GM18498 (cell line): Measurements from ENCODE around the gene TBX5.

Source experiments
- ATAC-seq: cut with Tn5 transposase; IDR thresholded peaks from one replicate; pipeline ENCODE4 v1.9.1; 2021; ENCODE audit warnings: mild to moderate bottlenecking, moderate library complexity; ENCODE audit not compliant: unreplicated experiment

Gene TBX5

DNA sequence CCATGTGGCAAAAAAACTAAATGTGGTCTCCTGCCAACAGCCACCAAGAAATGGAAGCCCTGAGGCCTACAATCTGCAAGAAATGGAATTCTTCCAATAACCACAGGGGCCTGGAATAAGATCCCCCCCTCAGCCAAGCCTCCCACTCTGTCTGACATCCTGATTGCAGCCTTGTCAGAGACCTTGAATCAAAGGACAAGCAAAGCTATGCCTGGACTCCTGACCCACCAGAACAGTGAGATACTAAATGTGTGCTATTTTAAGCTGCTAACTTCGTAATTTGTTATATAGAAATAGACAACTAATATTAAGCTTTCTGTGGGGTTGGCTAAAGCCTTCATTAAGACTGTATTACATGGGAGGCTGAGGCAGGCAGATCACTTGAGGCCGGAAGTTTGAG lies 77.7 kb downstream of the TBX5 start:
- no peak for ATAC-seq

DNA sequence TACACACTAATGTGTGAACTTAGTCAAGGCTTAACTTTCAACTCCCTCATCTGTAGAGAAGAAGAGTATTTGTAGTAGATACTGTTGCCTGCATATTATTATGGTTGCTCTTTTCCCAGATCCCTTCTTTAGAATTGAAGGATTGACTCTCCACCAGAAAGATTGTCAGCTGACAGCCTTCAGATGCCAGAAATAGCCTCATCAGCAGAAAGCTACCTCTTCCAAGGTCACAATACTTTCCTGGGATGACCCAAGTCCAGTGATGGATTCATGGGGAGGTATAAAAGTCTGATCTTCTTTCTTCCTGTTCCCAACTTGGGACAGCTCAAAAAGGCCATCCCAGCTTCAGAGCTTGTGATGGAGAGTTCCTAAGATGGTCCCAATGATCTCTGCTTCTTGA lies 78.2 kb downstream of the TBX5 start:
- no peak for ATAC-seq

DNA sequence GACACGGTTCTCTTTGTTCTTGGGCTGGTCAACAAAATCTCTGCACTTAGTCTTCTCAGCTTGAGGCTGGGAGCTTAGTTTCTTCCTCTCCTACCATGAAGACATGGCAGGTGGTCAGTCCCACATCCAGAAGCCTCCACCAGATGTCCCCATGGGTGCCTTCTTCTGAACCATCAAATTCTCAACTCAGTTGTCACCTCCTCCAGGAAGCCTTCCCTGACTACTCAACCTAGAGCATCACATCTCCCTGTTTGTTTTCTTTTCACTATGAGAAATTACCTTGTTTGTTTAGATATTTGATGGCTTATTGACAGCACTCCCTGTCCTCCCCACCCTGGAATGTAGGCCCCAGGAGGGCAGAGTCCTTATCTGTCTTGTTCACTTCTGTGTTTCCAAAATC lies 84.4 kb downstream of the TBX5 start:
- no peak for ATAC-seq

DNA sequence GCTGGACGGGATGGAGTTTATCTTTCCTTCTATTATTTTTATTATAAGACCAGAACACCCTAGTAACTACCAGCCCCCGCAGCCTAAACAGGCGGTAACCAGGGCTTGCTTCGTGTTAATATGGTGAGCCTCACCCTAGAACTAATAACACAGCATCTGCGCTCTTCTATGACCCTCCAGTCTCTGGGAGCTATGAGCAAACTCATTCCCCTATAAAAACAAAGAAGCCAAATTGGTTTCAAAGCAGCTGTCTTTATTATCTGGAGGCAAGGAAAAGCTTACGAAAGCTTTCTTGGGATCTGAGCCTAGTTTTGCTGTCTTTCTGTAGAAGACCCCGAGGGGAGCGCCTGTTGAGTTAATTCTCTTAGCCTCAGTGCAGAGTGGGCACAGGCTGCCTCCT lies 85.0 kb downstream of the TBX5 start:
- no peak for ATAC-seq

DNA sequence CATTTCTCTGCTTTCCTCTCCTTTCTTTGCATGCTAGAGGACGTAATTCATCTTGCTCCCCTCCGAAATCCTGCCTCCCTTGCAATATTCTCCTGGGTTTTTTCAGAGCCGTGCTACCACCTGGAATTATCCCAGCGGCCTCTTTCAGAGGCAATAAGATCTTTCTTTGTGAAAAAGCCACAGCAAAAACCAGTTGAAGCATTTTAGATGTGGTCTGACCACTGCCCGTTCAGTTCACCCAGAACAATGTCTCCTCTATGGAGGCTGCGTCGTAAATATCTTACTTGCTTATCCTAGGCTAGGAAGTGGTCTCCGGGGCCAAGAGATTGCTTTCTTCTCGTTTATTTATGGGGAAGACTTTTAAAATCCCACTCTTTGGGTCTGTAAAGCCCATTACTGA lies 85.8 kb downstream of the TBX5 start:
- no peak for ATAC-seq

DNA sequence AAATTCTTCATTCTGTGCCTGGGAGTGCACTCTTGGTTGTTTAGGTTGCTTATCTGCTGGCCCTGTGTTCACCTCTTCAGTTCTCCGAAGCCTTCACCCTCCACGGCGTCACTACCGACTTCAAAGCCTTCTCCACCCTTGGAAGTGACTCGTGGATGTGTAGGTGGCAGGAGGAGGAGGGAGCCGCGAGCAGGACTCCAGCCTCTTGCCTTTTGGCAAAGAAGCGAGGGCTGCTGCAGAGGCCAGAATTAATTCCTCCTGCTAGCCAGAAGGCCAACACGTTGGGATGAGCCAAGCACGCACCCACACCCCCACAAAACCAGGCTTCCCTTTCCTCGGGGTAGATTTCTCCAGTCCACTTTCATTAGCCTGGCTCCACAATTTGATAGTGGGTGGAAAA lies 86.5 kb downstream of the TBX5 start:
- ATAC-seq, result no peak

DNA sequence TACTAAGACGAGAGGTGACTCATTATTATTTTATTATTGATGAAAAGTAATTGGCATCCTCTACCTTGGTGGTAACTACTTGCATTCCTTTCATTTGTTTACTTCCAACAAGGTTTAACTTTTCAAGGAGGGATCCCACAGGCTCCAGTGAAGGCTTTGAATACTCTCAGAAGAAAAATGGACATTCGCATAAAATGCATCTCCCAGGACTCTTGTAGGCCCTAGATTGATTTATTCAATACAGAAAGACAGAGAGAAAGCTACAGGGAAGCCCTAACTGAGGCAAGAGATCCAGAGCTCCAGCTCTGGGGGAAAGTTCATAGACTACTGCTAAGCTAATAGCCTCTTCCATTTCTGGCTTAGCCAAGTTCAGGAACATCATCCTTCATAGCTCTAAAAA lies 87.0 kb downstream of the TBX5 start:
- ATAC-seq, result no peak

DNA sequence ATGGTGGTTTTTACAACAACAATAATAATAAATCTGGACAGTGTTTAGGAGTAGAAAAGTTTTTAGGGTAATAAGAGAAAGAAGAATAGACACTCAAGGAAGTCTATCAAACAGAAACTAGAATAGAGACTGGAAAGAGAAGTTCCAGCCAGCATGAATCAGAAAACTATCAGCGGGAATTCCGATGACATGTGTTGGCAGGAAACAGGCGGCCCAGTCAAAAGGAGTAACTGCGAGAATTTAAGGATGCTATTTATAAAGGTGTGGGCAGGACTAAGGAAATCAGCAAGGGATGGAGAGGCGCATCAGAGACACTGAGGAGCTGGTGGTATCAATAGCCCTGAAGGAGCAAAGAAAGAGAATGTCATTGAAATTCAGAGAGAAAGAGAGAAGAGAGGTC lies 89.9 kb downstream of the TBX5 start:
- ATAC-seq, result no peak

DNA sequence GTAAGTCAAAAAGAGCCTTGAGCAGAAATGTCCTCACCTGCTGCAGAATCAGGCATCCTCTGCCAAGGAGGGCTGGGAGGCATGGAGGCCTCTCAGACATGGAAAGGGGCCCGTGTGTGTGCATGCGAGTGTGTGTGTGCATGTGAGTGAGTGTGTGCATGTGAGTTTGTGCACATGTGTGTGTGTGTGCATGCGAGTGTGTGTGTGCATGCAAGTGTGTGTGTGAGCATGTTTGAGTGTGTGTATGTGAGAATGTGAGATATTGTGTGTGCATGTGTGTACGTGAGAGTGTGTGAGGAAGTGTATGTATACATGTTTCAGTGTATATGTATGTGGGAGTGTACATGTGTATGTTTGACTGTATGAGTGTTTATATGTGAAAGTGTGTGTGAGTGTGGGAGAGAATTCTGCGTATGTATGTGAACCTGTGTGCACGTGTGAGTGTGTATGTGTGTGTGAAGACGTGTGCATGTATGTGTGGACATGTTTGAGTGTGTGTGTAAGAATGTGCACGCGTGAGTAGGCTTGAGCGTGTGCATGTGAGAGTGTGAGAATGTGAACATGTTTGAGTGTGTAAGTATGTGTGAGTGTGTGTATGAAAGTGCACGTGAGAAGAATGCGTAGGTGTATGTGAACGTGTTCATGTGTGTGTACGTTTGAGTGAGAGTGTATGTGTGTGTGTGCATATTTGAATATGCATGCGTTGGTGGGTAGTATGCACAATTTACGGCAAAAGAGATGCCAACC lies 90.8 kb downstream of the TBX5 start:
- no peak for ATAC-seq

DNA sequence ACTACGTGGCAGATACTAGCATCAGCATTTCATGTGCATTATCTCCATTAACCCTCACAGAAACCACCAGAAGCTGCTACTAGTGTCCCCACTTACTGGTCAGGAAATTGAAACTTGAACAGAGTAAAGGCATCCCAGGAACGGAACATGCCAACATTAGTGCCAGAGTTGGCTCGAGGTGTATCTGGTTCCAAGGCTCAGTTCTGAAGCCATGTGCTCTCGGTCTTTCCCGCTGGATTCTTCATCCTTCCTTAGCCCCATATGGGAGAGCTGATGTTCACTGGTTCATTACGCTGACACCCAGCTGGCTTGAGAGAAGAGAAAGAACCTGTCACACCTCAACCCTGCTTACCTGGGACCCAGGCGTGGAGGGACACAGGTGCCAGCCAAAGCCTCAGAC lies 91.5 kb downstream of the TBX5 start:
- no peak for ATAC-seq

DNA sequence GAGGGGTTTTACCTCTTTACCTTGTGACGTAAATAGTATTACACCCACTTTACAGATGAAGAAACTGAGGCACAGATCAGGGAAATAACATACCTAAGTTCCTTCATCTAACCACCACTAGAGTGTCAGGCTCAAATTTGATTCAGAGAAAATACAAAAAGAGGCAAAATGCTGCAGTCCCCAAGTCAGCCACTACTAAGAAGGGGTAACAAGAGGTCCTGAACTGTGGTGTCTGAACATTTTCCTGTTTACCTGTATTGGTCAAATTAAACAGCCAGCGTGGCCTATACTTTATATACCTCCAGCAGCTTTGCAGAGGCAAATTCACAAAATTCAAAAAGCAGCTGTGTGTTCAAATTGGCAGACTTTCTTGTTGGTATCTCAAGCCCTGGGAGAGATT lies 92.0 kb downstream of the TBX5 start:
- no peak for ATAC-seq

DNA sequence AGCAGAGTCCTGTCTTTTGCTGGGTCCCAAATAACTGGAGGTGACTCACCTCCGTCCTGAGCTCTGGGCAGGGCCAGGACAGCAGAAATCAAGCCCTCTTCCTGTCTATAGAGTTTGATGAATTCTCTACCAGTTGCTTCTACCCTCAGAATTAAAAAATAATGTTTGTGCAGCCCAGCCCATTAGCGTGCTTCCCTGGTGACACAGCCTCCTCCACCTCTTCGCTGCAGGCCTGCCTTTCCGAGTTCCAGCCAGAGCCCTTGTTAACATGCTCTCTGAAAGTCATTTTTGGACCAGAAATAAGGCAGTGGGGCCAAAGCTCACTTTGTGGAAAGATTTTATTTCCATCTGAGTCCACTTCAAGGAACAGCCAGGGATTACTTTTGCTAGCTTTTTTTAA lies 94.0 kb downstream of the TBX5 start:
- no peak for ATAC-seq

DNA sequence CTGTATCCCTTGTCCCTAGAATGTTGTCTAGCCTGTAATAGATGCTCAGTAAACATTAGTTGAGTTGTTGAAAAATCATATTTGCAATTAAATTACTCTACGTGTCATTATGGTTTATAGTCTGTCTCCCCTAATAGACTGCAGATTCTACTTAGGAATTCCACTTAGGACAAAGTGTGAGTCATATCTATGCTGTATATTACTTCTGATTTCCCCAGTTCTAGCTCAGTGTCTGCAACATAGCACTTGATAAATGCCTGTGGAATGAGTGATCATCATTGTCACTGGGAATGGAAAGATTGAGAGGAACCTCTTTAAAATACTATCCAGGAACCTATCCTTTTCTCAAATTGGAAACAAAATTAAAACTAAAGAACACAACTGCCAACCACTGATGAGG lies 99.3 kb downstream of the TBX5 start:
- no peak for ATAC-seq

DNA sequence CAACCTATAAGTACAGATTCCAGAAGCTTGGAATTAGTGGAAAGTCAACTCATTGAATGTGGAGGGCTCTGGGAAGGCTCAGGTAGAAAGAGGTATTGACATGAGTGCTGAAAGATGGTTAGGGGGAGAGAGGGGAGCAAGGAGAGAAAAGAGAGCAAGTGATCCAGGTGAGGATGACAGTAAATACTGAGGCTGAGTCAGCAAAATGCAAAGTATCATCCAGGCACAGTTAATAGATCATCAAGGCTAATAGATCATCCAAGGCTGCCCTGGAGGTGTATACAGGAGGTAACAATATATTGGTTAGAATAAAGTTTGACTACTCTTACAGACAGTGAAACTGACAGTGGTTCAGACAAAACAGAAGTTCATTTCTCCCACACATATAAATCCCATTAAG lies 100.5 kb downstream of the TBX5 start:
- no peak for ATAC-seq
